HEK293T (cell line): ENCODE data around the gene SIK3.

ENCODE experiments used
- ARNT ChIP-seq: fragments of 450-650 bp; IDR thresholded peaks from 2 replicates; pipeline ENCODE4 v1.6.1; 2017; ENCODE audit warnings: mild to moderate bottlenecking
- ELF4 ChIP-seq: fragments of 450-650 bp; IDR thresholded peaks from 2 replicates; pipeline ENCODE4 v1.6.1; 2017; ENCODE audit warnings: antibody characterized with exemption
- FOXM1 ChIP-seq: fragments of 450-650 bp; IDR thresholded peaks from 2 replicates; pipeline ENCODE4 v1.6.1; 2017; ENCODE audit warnings: mild to moderate bottlenecking, borderline replicate concordance
- HDGF ChIP-seq: fragments of 450-650 bp; IDR thresholded peaks from 2 replicates; pipeline ENCODE4 v1.6.1; 2017; ENCODE audit warnings: antibody characterized with exemption, borderline replicate concordance
- NFRKB ChIP-seq: fragments of 450-650 bp; IDR thresholded peaks from 2 replicates; pipeline ENCODE4 v1.6.1; 2016; ENCODE audit warnings: mild to moderate bottlenecking, moderate library complexity
- SP1 ChIP-seq: fragments of 450-650 bp; IDR thresholded peaks from 2 replicates; pipeline ENCODE4 v1.6.1; 2017
- SUZ12 ChIP-seq: fragments of 450-650 bp; IDR thresholded peaks from 2 replicates; pipeline ENCODE4 v1.6.1; 2016; ENCODE audit warnings: mild to moderate bottlenecking

GRCh38 chr11:117084992-117085391 is 13.2 kb downstream of the SIK3 start:
- TF ChIP-seq NFRKB = no peak
- TF ChIP-seq FOXM1 = no peak
- TF ChIP-seq SP1 = no peak
- no peak for TF ChIP-seq ELF4
- TF ChIP-seq ARNT = no peak
- TF ChIP-seq HDGF = no peak
- no peak for TF ChIP-seq SUZ12
